Stimulated activated CD4-positive, alpha-beta T cell treated with anti-CD3 and anti-CD28 coated beads, Interleukin-2, amount 100 ng/mL, for 24 hours (primary cell): ENCODE data around the gene TXNRD2.

Experiments used
- DNase-seq, 2 donors: peaks; one replicate each; pipeline ENCODE4 v3.0.0-alpha.2; 2020

The TXNRD2 gene

GRCh38 chr22:19941365-19942082, at the start of gene TXNRD2, which contains the start of gene COMT:
Gene TXNRD2 (minus strand): TSS chr22:19941818. CDS start chr22:19941803, 15 bp downstream.
Gene COMT (plus strand): TSS chr22:19941772. CDS start chr22:19962527, 20,755 bp downstream.
- peak; percentile 75 to 78 for DNase-seq

DNA sequence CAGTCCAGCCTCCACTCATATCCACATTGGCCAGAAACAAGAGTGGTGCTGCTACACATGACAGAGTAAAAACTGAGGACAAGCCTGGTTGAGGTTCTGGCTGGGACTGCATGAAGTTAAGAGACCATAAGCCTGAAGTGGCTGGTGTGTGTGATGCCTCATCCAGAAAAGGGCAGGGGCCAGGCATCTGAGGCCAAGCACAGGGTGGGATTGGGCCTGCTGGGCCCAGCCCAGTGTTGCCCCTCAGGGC, 49.7 kb upstream of the TXNRD2 start:
- no peak for DNase-seq

GRCh38 chr22:19990609-19991394, 49.2 kb upstream of the TXNRD2 start:
- DNase-seq = no peak

DNA sequence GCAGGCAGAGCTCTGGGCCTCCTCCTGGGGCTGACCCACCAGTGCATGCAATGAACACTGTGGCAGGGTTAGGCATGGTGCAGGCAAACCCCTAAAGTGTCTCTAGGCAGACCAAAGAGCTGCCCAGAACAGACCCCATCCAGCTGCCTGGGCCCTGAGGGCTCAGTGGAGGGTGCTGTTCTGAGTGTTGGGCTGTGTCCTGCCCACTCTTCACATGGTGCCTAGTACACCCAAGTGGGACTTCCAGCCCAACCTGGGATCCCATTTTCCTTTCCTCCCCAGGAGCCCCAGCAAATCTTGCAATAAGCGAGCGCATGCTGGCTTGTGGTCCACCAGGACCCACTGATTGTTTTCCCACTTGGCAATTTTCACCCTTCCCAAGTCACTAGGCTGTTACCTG, 48.6 kb upstream of the TXNRD2 start:
- DNase-seq = no peak

DNA sequence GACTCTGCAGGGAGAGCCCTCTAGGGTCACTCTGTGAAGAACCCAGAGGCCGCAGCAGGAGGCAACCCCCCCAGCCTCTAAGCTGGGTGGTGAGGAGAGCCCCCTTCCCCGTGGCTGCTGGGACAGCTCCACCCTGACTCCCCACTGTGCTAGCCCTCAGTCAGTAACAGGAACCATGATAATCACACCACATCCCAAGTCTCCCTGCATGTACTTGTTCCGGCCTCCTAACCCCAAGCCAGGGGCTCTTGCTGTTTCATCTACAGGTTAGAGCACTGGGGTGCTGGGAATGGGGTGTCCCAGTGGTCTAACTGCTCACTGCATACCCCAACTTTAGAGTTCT, 48.1 kb upstream of the TXNRD2 start:
- DNase-seq = no peak

- no peak for DNase-seq
Measured at GRCh38 chr22:19988965-19989724, 47.5 kb upstream of the TXNRD2 start.

DNA sequence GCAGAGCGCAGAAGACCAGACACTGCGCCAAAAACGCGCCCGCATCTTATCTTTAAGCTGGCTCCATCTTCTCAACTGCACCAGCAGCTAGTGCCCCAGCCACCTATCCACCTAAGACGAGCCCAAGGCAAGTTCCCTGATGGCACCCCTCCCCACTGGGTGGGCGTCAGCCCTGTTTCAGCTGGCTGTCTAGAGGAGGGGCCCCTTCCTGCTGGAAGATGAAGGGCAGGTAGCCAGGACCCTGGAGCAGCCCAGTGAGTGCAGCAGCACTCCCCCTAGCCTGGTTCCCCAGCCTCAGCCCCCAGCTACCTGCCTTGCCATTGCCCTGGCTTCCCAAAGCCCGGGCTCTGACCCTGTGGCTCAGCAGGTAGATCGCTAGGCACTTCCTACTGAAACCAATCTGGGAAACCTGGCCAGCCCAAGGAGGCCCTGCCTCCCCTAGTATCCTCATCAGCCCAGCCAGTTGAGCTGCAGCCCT, 46.8 kb upstream of the TXNRD2 start:
- DNase-seq = no peak

DNA sequence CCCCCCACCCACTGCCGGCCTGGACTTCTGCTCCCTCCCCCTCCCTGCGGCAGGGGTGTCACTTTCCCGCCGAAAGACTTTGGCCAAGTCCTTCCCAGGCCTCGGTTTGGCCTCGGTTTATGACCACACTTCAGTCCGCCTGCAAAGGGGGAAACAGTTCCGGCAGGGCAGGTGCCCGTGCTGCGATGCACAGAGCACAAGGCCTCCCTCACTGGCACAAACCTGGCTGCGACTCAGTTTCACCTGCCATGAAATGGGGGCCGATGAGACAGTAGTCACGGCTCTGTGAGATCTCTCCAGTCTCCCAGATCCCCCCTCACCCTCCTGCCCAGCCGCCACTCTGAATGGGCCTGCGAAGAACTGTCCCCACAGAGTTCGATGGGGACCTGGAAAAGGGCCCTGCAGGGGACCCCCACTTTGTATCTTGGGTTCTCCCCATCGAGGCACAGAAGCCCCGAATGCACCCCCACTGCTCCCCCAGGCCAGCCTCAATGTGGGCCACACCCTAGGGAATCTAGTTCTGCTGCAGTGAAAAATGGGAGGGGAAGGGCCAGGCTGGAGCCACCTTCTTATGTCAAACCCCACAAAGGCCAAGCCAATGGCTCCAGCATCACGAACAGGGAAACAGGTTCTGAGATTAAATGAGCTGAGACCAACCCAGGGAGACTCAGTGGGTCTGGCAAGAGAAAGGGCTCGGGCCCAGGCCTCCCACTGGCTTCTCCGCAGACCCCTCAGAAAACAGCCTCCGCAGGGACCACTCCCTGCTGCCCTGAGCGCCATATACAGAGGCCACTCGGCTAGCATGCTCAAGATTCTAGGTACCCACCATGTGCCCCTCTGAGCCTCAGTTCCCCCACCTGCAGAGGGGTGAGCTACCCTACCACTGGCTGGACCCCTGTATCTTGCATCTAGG, 46.0 kb upstream of the TXNRD2 start:
- DNase-seq = no peak

- peak; percentile 63 to 73 for DNase-seq
Measured at GRCh38 chr22:19986410-19987341, 45.1 kb upstream of the TXNRD2 start.

GRCh38 chr22:19986011-19986409, 44.4 kb upstream of the TXNRD2 start:
- DNase-seq = no peak

DNA sequence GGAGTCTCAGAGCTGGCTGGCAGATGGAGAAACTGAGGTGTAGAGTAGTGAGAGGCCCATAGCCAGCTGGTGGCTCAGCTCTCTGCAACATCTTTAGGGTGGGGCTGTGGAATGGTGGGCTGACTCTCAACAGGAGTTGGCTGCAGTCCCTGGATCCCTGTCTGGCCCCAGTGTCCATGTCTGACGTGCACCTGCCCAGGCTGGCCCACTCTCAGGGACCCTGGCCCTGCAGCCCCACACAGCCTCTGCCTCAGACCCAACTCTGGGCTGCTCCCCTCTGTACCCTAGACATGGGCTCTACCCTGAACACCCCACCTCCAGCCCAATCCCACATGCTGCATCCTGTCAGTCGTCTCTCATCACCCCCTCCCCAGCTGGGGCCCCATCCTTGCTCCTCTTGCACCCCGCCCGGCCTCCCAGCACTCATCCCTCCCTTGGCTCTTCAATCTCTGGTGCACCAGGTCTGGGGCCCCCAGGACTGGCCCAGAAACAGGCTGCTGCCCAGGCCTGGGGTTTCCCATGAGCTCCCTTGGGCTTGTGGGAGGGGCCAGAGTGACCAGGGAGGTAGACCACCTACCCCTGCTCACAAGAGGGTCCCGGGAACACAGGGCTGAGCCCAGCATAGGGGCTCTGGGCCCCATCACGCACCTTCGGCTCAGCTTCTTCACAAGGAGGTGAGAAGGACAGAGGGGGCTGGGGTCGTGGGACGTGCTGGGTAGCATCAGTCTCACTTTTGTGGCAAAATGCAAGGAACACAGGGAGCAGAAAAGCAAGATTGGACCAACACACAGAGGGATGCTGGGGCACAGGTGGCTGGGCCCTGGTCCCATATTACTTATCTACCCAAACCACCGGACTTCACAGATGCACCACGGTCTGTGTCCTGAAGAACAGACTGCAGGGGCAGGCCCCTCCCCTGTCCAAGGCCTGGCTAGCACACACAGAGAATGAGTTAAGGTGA, 43.5 kb upstream of the TXNRD2 start:
- no peak for DNase-seq

DNA sequence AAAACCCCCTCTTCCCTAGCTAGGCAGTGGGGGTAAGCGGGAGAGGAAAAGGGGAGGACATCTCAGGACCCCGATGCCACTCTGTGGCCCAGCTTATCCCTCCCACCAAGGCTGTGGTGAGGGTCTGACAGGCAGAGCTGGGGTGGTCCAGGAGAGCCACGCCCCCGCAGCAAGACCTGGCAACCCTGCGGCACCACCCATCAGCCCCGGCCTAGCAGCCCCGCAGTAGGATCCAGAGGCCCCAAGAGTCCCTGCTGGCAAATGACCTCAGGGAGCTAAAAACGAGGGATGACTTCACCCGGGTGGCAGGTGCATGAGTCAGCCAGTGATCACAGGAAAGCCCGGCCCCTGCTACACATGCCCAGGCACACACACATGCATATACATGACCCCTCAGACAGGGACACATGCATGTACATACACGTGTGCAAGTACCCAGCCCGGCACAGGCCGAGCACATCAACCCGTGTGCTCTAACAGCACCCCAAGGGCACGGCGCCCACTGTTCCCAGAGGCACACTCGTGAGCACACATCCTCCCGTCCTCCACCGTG, 42.7 kb upstream of the TXNRD2 start:
- no peak for DNase-seq

DNA sequence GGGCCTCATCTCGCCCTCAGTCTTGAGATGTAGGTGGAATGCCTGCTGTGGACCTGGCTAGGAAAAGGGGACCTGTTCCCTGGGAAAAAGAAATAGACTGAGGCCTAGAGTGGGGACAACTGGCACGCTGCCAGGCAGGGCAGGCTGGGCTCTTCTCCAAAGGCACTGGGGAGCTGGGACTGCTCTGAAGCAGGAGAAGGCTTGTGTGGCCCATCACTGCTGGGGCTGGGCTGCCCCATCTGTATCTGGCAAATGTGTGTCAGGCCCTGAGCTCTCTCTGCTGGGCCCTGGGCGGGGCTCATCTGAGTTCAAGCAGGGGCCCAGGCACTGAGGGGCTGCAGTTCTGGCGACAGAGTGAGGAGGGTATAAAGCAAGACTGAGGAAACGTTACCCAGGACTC, 42.1 kb upstream of the TXNRD2 start:
- DNase-seq = no peak

GRCh38 chr22:19982991-19983578, 41.5 kb upstream of the TXNRD2 start:
- DNase-seq = no peak

GRCh38 chr22:19981961-19982920, 40.6 kb upstream of the TXNRD2 start:
- no peak for DNase-seq

DNA sequence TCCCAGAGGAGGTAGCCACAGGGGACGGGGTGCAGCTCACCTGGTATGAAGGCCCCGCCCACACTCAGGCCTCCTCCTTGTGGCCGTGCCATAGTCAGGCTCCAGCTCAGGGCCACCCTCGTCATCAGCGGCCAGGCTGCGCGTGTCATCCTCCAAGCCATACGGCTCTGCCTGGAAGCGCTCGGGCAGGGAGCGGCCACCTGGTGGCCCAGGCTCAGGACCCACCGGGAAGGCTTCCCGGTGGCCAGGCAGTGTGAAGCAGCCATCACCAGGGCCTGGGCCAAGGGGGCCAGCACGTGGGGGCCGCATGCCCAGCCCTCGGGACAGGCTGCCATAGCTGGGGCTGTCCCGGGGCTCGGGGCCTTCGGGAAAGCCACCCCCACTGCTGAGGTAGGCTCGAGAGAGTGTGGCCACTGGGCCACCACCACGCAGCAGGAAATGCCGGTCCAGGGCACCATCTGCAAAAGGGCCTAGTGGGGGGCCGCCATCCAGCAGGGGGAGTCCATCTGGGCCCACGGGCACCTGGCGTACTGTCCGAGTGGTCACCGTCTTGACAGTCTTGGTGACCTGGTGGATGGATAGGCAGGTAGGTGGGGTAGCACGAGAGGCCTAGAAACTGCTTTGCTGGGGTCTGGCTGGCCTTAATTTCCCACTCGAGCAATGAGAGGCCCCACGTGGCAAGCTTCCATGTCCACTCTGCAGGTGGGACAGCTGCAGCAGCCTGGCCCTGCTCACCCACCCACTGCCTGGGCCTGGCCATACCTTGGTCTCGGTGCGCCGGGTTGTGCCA, 39.7 kb upstream of the TXNRD2 start:
- DNase-seq = no peak

GRCh38 chr22:19980766-19981165, 39.1 kb upstream of the TXNRD2 start:
- DNase-seq = no peak
